NCI-H1105 (cell line): Measurements from ENCODE around the gene OXSR1.
"Not testable (repeated sequence)": the region's sequence is repeated elsewhere in the genome, so short reads cannot be mapped to it uniquely, and the experiment has no call there.

Source experiments
- DNase-seq: peaks from one replicate; lab custom pipeline; 2025; lab: John Stamatoyannopoulos, UW

Gene OXSR1

DNA sequence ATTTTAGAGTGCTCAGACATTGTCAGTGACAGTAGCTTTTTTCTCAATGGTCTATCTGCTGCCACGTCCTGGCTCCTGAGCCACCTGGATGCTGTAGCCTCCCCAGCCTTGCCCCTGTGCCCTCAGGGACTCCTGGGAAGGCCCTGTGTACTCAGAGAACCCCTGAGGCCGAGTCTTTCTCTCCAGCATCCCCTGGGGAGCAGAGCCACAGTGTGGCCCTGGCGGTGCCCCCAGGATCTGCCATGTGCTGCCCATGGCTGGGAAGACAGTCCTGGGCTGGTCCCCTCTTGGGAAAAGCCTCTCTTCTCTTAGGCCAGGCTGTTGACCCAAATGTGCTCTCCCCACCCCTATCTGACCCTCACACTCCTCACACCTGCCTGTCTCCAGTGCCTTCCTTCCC lies 21.8 kb upstream of the OXSR1 start:
- no peak for DNase-seq

DNA sequence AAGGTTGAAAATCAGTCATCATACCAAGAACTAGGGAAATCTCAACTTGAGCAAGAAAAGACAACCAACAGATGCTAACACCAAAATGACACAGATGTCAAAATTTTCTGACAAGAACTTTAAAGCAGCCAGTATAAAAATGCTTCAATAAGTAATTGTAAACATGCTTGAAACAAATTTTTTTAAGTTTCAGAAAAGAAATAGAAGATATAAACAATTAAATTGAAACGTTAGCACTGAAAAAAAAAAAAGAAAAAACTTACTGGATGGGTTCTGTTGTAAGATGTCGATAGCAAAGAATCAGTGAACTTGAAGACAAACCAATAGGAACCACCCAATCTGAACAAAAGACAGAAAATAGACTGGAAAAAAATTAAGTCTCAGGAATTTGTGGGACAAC lies 18.8 kb upstream of the OXSR1 start:
- DNase-seq = no peak

DNA sequence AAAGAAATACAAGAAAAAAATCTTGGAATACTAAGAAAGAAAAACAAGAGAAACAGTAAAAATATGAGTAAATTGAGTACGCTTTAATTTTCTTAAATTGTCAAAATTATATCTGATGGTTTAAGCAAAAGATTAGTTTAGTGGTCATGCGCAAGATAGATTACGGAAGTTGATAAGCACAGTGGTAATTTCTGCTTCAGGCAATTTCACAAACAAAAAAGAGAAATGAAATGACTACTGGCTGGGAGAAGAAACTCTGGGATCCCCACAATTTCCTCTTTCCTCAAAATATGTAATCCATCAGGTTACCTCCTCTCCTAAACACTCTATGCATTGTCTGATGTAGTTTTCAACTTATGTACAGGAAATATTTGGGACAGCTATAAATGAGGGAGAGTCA lies 17.9 kb upstream of the OXSR1 start:
- DNase-seq = no peak

DNA sequence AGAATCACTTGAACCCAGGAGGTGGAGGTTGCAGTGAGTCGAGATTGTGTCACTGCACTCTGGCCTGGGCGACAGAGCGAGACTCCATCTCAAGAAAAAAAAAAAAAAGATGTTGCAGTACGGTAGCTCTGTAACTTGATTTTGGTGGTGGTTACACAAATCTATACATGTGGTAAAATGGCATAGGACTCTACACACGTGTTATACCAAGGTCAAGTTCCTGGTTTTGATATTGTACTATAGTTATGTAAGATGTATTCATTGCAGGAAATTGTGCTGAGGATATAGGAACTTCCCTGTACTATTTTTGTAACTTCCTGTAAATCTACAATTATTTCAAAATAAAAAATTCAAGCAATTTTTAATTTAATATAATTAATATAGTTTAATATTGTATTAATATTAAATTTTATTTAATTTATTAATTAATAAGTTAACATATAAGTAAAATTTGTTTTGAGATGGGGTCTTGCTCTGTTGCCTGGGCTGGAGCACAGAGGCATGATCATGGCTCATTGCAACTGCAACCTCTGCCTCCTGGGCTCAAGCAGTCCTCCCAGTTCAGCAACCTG lies 16.9 kb upstream of the OXSR1 start:
- no peak for DNase-seq

DNA sequence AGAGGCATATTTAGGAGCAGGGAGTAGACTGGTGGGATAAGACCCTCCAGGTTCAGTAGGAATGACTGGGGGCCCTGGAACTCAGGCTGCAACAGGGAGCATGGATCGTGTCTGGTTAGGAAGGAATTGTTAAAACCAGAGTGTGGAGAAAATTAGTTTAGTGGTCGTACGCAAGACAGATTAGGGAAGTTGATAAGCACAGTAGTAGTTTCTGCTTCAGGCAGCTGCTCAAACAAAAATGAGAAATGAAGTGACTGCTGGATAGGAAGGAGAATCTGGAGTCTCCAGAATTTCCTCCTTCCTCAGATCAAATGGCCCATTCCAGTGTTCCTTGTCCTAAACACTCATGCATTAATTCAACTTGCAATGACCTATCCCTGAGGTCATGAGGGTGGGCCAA lies 15.6 kb upstream of the OXSR1 start:
- no peak for DNase-seq

DNA sequence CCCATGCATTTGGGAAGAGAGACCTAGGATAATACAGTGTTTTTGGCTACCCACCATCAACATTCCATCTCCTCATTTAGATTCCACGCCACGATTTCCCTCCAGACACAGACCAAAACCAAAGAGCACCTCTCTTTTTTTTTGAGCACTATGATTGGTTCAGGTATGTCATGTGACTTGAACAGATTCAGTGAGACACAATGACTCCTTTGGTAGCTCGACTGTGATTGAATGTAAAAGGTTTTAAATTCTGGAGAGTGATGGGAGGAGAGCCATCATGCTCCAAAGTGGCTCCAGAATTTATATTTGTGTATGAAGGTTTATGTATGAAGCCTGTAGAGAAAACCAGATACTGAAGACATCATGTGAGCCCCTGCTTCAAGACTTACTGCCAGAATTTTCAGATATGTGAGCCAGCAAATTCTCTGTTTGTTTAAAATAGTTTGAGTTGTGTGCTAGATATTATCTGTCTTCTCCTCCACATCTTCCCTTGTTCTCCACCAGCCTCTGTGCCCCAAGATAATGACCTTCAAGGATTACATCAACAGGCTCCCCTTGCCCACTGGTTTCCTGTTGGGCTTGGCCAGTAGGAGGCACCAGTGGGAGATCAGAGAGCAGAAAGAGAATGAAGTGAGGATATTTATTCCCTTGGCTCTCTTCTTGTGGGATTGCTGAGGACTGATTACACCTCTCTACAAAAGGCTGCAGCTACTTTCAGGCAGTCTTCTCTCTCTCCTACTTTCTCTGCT lies 14.4 kb upstream of the OXSR1 start:
- no peak for DNase-seq

DNA sequence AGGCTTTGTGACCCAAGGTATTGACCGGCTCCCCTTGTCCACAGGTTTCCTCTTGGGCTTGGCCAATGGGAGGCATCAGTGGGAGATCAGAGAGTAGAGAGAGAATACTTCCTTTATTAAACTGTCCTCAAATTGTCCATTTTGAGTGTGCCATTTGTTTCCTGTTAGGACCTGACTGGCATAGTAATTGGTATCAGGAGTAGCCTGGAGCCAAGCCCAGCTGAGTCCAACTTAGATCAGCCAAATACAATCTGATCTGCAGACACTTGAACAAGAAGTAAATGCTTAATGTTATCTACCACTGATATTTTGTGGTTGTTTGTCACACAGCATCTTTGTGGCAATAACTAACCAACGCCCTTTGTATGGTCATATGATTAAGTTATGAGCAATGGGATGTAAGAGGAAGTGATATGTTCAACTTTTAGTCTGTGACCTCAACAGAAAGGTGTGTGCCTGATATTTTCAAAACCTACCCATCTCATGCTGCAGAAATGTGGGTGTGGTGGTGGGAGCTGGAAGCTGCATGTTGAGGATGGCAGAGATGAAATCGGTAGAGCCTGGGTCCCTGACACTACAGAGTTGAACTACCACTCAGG lies 13.6 kb upstream of the OXSR1 start:
- no peak for DNase-seq

DNA sequence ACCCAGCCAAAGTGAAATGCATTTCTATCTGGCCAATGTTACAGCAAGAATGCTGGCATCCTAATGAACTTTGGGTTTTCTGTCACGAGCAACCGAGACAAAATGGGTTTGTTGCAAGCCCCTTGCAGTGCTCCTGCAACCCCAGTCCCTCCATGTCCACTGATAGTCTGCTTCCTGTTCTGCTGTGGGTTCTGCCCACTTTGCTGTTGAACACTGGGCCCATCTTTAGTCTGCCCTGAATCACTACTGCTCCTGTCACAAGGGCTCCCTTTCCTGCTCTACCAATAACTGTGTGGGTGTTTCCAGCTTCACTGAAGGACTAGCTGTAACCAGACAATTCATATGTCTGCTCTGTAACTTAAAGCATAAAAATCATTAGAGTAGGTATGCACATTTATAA lies 12.7 kb upstream of the OXSR1 start:
- no peak for DNase-seq

DNA sequence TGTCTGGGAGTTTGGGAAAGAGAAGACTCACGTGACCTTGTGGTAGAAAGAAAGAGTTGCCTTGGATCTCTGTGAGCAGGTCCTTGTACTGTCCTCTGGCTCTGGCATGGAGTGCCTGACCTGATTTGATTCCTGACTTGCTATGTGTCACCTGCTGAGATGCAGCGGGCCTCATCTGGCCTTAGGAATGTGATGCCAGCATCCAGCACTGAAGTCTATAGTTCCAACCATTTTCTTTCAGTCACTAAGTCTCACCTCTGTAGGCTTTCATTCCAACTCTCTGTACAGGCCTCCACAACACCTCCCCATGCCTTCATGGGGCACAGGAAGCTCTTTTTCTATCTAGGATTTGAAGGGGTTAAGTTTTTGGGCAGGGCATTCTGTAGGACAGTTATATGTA lies 12.1 kb upstream of the OXSR1 start:
- DNase-seq = no peak

DNA sequence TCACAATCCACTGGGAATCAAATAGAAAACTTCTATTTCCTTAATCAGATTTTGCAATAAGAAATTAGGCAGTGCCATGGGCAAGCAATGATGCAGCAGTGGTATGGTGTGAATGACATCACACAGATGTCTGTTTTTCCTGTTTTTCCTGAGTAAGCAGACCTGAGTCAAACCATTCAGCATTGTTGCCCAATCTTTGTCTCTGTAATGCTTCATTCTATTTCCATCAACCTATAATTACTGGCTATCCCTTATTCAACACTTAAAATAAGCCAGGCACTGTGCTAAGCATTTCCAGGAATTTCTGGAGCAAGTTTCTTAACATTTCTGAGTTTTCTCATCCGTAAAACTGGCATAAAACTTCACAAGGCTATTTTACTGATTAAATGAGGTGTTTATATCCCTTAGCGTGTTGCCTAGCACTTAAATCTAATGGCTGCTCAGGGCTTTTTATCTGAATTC lies 11.3 kb upstream of the OXSR1 start:
- no peak for DNase-seq

DNA sequence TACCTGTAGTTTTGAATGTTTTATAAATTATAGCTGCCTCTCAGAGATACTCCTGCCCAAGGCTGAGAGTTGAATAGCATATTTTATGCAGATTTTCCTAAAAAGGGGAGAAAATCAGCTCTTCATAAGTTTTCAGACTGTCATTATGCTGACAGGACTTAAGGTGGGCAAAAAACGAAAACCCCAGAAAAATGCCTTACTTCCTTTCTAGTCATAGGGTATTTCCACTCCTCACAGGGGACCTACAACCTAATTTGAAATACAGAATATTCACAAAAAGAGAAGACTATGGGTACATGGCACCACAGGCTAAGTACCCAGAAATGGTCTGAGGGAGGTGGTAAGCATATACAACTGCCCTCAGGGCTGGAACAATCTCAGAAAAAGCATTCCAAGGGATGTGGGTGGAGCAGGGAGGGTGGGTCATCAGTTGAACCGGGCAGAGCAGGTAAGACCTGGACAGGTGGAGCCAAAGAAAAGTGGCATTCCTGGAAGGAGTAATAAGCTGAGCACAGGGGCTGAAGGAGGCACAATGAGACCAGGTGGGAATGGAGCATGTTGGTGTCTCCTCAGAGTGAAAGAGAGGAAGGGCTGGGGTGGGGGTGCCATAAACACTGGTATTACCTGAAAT lies 10.6 kb upstream of the OXSR1 start:
- DNase-seq = no peak

DNA sequence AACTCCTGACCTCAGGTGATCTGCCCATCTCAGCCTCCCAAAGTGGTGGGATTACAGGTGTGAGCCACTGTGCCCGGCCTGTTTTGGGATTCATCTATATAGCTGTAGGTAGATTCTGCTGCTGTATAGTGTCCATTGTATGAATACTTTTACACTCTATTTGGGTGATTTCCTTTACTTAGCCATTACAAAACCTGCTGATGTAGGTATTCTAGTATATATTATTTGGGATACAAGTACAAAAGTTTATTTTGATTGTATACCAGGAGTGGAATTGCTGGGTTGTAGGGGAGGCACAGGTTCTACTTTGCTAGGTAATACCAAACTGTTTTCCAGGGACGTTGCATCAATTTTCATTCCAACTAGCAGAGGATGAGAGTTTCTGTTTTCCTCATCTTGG lies 9.5 kb upstream of the OXSR1 start:
- no peak for DNase-seq

DNA sequence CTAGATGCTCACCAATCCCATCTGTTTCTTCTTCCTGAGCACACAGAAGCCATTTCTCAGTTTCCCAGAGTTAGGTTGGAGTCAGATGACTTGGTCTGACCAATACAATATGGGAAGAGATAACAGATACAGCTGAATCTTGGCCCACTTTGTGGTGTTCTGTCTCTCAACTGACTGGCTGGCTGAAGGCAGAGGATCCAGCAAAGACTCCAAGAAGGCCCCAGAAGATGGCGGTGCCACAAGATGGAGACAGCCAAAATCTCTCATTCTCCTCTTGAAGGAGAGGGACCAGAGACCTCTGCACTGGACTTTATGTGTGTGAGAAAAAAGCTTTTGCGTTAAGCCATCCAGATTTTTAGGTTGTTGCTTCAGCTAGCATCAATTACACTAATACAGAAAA lies 8.2 kb upstream of the OXSR1 start:
- DNase-seq = no peak

DNA sequence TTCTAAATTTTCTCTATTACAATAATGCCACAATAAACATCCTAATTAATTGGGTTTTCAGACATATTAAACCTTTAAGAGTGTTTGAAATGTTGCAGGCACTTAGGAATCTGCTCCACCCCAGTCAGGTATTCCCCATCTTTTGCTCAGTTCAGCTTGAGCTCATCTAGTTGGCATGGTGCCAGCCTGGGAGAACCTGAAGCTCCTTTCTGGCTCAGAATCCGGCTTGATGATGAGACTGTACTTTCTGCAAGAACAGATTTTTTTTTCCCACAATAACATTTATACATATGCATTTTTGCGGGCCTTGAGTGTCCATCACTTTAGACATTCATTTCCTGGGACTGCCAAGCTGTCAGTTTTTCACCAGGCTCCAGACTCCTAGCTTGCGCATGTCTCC lies 7.7 kb upstream of the OXSR1 start:
- no peak for DNase-seq

DNA sequence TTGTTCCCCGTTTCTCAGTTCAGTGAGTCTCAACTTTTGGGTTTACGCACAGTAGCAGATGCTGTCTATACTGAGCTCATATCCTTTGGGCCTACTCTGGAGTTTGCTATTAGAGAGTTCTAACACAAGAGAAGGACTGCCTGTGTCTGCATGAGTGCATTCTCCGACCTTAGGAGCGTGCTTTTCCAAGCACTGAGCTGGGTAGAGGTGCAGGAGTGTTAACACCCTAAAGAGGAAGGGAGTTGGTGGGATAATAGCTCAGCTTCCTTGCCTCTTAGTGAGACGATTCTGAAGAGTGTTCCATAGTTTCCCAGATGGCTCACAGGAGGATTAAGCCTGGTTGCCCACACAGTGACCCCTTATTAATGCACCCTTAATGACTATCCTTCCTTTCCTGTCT lies 6.9 kb upstream of the OXSR1 start:
- DNase-seq = no peak

DNA sequence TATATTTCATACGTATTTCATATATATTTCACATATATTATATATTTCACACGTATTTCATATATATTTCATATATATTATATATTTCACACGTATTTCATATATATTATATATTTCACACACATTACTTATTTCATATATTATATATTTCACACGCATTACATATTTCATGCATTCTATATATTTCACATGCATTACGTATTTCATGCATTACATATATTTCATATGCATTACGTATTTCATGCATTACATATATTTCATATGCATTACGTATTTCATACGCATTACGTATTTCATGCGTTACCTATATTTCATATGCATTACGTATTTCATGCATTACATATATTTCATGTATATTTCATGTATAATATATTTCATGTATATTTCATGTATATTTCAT lies 4.6 kb upstream of the OXSR1 start:
- not testable (repeated sequence) for DNase-seq

DNA sequence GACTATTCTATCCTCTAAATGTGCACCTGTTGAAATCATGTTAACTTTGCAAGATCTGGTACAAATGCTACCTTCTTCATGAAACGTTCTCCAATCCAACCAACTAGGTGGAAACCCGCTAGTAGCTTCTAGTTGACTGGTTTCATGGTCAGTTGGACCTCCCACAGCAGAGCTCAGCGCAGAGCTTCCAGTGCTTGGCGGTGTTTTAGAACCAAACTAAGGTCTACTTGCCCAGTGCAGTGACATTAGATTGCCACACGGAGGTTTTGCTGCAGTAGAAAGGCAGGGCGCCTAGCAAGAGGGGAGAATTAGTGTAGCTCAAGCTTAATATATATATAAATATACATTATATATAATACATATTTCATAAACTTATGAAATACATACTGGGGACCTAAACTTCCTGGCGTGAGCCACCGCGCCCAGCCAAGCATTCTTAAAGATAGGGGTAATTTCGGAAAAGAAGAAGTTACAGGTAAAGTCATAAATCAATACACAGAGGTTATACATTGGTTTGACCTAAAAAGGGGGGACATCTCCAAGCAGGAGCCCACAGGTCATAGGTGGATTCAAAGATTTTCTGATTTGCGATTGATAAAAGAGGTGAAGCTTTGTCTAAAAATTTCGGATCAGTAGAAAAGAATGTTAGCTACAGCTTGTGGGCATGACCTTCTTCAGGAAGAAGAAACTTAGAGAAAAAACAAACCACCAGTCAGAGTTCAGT lies 2.1 kb upstream of the OXSR1 start:
- DNase-seq = no peak

DNA sequence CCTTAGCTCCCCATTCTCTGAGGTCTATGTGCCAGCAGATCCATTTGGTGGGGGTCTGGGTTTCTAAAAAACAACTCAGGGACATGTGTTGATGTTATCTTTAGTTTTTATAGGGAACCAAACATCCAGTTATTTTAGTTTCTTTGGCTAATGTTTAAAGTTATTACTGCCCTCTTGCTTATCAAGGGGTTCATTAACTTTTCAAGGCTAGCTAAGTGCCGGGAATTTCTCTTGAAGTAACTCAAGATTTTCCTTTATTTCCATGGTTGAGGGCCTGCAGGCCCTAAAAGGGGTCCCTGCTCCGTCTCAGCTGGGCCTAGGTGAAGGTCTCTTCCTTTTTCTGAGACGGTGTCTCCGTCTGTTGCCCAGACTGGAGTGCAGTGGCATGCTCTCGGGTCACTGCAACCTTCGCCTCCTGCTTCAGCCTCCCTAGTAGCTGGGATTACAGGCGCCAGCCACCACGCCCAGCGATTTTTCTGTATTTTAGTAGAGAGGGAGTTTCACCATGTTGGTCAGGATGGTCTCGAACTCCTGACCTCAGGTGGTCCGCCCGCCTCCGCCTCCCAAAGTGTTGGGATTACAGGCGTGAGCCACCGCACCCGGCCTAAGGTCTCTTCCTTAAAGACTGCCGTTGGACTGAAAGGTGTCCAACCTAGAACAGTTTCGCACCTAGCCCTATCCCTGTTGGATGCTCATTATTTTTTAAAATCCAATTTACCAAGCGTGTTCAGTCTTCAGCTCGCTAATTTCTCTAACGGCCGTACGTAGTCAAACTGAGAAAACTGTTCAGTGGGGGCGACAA lies 1.3 kb upstream of the OXSR1 start:
- DNase-seq = no peak

DNA sequence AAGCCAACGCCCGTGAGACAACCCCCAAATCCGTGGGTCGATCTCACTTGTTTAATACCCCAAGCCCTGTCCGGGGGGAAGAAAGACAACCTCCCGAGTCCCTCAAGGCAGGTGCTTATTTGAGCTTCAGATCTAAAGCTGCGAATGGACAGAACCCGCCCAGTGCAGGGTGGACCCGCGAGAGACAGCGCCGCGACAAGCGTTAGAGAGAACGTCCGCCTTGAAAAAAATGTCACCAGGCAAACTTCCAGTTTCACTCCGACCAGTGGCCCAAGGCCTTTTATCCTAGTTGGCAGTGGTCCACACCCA lies 740 bp upstream of the OXSR1 start:
- no peak for DNase-seq

DNA sequence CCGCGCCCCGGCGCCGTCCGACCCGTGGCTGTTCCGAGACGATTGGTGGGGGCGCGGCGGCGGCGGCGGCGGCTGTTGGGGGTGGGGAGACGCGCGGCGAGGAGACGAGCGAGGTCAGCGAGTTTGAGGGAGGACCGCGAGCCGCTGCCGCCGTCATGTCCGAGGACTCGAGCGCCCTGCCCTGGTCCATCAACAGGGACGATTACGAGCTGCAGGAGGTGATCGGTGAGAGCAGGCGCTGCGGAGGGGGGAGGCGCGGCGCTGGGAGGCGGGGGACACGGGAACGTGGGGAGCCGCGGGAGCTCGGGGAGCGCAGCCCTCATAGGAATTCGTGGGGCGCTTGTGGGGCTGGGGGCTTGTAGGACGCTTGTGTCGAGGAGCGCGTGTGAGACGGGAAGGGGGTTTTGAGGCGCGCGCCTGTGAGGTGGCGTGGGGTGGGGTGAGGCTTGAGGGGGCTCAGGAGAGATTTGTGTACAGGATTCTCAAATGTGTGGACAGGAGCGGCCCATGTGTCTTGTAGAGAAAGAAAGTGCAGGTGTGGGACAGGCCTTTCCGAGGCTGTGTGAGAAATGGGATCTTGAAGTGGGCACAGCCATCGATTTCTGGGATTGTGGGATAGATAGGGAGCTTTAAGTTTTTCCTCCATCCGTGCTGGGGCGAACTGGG lies 518 bp downstream of the OXSR1 start:
- no peak for DNase-seq

DNA sequence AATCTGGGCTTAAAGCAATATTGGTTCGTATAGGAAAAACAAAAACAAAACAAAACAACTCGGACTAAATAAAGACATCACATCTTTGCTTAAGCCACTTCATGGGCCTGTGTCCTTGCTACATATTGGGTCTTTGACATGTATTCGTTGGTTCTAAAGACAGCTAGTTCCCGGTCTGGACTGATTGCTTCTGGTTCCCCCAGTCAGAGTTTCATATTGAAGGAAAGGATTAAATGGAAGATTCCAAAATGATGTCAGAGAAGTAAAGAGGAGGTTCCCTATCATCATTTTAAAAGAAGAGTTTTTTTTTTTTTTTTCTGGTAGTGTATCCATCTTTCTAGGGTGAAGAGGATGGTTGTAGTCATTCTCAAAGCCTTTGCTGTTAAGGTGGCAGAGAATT lies 2.3 kb downstream of the OXSR1 start:
- DNase-seq = no peak
